Stimulated activated CD8-positive, alpha-beta memory T cell treated with anti-CD3 and anti-CD28 coated beads, Interleukin-2, amount 100 ng/mL, for 1 hour (primary cell): Measurements from ENCODE around the gene TKTL1.
"Not testable (repeated sequence)": the region's sequence is repeated elsewhere in the genome, so short reads cannot be mapped to it uniquely, and the experiment has no call there.

ENCODE experiments used
- DNase-seq, 2 donors: peaks; one replicate each; pipeline ENCODE4 v3.0.0-alpha.2; 2020; ENCODE audit warnings: low read depth in 2 of 2

Gene TKTL1

GRCh38 chrX:154295664-154296310, at the start of gene TKTL1:
Gene TKTL1 (plus strand): TSS chrX:154295795. CDS start chrX:154295860, 65 bp downstream.
- no peak for DNase-seq

DNA sequence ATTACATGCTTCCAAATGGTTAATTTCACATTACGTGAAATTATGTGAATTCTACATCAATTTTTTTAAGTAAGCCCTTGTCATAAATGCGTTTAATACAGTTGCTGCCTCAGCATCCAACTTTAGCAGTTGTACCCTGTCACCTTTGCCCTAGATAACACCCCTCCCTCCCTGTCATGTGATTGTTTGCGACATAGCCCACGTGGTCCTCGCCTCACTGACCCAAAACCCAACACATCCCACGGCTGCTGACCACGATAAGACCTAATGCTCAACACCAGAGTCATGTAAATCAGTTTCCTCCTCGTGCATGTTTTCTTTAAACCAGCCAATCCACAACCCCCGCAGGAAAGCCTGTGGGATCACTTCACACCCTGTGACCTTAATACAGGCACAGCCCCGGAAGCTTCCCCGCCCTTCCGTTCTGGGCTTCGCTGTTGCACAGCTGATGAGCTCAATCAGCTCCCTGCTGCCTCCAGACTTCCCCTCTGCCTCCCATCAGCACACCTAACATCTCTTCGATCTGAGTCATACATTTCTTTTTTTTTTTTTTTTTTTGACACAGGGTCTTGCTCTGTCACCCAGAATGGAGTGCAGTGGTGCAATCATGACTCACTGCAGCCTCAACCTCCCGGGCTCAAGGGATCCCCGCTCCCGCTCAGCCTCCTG, 48.1 kb upstream of the TKTL1 start:
- not testable (repeated sequence) for DNase-seq

DNA sequence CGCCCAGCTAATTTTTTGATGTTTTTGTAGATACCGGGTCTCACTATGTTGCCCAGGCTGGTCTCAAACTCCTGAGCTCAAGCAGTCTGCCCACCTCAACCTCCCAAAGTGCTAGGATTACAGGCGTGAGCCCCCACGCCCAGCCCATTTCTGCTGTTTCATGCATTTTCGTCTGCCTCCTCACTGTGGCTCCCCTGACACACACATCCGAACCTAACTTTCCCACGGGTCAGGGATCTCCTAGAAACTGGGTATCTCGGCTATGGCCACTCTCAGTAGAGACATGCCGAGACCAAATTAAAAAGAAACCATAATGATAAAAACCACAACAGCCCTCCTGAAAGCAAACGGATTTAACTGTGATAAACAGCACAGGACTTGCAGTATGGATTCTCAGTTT, 47.5 kb upstream of the TKTL1 start:
- DNase-seq: not testable (repeated sequence)

GRCh38 chrX:154257282-154257681, 38.3 kb upstream of the TKTL1 start, which contains the start of gene OPN1MW3:
Gene OPN1MW3 (plus strand): TSS chrX:154257582. CDS start chrX:154257620, 38 bp downstream.
- not testable (repeated sequence) for DNase-seq

DNA sequence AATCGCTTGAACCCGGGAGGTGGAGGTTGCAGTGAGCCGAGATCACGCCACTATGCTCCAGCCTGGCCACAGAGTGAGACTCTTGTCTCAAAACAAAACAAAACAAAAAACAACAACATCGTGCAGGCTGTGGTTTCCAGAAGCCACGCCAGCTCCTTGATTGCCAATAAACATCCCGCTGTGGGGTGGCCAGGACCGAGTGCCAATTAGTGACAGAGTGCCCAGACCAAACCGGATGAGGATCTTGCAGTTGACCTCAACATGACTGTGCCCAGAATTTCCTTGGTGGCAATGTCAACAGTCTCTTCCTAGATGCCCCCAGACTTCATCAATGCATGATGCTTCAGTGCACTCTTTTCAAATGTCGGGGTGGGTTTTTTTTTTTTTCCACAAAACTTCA, 36.9 kb upstream of the TKTL1 start:
- DNase-seq: not testable (repeated sequence)

GRCh38 chrX:154263072-154263471, 32.5 kb upstream of the TKTL1 start:
- DNase-seq: not testable (repeated sequence)

- not testable (repeated sequence) for DNase-seq
Measured at GRCh38 chrX:154269245-154269644, 26.4 kb upstream of the TKTL1 start.

- DNase-seq: not testable (repeated sequence)
Measured at GRCh38 chrX:154284489-154285338, 10.9 kb upstream of the TKTL1 start.

GRCh38 chrX:154286406-154286805, 9.2 kb upstream of the TKTL1 start:
- DNase-seq: not testable (repeated sequence)

DNA sequence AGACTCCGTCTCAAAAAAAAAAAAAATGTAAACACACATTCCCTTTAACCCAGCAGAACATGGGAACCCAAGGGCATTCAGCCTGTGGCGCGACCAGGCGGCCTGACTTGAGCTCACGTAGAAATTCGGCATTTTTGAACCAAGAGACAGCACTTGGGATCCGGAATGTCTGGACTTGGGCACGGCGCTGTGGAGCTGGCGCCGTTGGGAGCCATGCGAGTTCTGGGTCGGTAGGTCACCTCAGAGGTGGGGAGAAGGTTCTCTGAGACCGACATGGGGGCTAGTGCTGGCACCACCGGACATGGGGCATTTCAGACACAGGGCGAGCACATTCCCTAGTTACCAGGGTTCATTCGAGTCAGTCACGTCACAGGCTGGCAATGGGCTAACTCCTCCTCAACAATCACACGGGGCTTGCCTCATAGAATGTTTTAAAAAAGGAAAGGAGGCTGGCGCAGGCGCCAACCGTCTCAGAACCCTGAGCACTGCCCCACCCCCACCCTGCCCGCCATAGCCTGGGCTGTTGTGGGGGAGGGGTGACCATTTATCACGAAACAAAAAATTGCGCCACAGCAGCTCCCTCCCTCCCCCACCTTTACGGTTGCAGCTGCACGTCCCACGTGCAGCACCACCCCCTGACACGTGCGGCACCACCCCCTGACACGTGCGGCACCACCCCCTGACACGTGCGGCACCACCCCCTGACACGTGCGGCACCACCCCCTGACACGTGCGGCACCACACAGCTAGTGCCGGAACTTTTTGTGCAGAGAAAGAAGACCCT, 612 bp upstream of the TKTL1 start, which contains the start of gene TEX28:
TSS of gene TEX28 (minus strand) at position 334 of the 784 bp plus-strand sequence. CDS start 3,007 bp downstream, outside the sequence.
- no peak for DNase-seq

DNA sequence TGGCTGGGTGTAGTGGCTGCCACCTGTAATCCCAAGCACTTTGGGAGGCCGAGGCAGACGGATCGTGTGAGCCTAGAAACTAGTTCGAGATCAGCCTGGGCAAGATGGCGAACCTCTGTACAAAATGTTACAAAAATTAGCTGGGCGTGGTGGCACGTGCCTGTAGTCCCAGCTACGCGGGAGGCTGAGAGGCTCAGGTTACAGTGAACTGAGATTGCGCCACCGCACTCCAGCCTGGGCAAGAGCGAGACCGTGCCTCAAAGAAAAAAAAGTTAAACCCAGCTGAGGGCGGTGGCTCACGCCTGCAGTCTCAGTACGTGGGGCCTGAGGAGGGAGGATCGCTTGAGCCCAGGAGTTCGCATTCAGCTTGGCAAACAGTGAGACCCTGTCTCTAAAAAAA, 1.1 kb downstream of the TKTL1 start:
- DNase-seq: no peak

DNA sequence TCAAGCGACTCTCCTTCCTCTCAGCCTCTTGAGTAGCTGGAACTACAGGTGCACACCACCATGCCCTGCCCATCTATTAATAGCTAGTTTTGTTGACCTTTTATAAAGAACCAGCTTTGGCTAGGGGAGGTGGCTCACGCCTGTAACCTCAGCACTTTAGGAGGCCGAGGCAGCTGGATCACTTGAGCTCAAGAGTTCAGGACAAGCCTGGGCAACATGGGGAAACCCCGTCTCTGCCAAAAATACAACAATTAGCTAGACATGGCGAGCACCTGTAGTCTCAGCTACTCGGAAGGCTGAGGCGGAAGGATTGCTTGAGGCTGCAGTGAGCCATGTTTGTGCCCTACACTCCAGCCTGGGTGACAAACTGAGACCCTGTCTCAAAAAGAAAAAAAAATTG, 2.7 kb downstream of the TKTL1 start:
- no peak for DNase-seq

GRCh38 chrX:154300816-154301215, 5.2 kb downstream of the TKTL1 start:
- DNase-seq: no peak

GRCh38 chrX:154302998-154303397, 7.4 kb downstream of the TKTL1 start:
- not testable (repeated sequence) for DNase-seq

- DNase-seq: no peak
Measured at GRCh38 chrX:154303476-154303875, 7.9 kb downstream of the TKTL1 start.

- no peak for DNase-seq
Measured at GRCh38 chrX:154304846-154305245, 9.3 kb downstream of the TKTL1 start.

GRCh38 chrX:154305541-154306205, 10.1 kb downstream of the TKTL1 start:
- DNase-seq: no peak

GRCh38 chrX:154307202-154307601, 11.6 kb downstream of the TKTL1 start:
- no peak for DNase-seq

DNA sequence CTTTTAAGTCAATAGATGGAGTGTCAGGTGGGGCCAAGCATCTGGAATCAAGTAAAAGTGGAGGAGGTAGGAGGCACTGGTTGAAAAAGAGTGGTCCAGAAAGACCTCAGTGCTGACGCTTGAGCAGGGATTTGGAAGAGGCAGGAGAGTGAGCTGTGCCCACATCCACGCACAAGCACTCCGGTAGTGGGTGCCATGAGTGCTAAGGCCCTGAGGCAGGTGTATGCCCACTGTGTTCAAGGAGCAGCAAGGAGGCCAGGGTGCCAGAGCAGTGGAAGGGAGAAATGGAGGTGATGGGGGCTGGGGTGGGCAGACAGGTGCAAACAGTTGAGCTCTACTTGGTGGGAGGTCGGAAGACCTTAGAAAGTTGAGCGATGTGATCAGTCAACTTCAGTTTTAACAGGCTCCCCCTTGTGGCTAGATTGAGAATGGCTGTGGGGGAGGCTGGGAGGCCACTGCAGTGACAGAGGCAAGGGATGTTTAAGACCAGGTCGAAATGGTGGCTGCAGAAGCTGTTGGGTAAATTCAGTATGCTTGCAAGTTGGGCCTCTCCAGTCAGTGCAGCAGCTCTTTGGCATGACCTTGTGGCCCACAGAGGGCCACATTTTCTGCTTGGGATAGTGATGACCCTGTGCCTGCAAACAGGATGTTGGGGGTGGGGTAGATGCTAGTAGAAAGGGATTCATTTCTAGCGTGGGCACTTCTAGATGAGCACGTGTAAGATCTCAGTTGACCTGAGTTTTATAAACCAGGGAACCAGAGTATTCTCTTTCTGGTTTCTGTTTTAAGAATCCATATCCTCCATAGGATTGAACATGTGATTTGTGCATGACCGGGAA, 12.7 kb downstream of the TKTL1 start:
- DNase-seq: peak; percentile 54 to 63
